Measurements from ENCODE around the gene BTN1A1. TPM values are rescaled to one million over a fixed set of nuclear protein-coding genes. Genes with fewer than 3 reads are reported as not detected.

The BTN1A1 gene
- total and polyA plus RNA-seq, 4 donors: not detected

- Histone ChIP-seq H3K4me3 (ENCODE audit: low read length in 2 of 2) (no peak overlapping the region), H3K4me1 (ENCODE audit: control insufficient read depth in 1 of 2, insufficient read depth in 2 of 2, low read length in 2 of 2) (no peaks in the 10 kb centered on the region), H3K36me3 (ENCODE audit: control insufficient read depth in 1 of 2, insufficient read depth in 2 of 2, low read length in 1 of 2) (no peaks in the 10 kb centered on the region), H3K27me3 (ENCODE audit: control insufficient read depth in 1 of 2, insufficient read depth in 2 of 2, low read length in 1 of 2) (no peaks in the 10 kb centered on the region), H3K9me3 (ENCODE audit: control insufficient read depth, low read length) (no peaks in the 10 kb centered on the region), H3K27ac (ENCODE audit: low read depth in 1 of 2, low read length in 2 of 2) (no peak overlapping the region)
- ATAC-seq (ENCODE audit: low FRiP score): no peak
- DNase-seq: no peak
- intact Hi-C loops (cut with DNase I): no loop called here
- WGBS, 2 donors: 94 to 96% methylated on average over 4 of the region's 4 CpGs
Measured at GRCh38 chr6:26482338-26482737, 17.8 kb upstream of the BTN1A1 start.

GRCh38 chr6:26483727-26484126, 16.4 kb upstream of the BTN1A1 start:
- intact Hi-C loops (cut with DNase I): no loop called here
- no peak for DNase-seq
- no peaks in the 10 kb centered on the region for H3K36me3 ChIP-seq (ENCODE audit: control insufficient read depth in 1 of 2, insufficient read depth in 2 of 2, low read length in 1 of 2)
- no peak for ATAC-seq (ENCODE audit: low FRiP score)
- H3K4me1 ChIP-seq (ENCODE audit: control insufficient read depth in 1 of 2, insufficient read depth in 2 of 2, low read length in 2 of 2): no peaks in the 10 kb centered on the region
- H3K4me3 ChIP-seq (ENCODE audit: low read length in 2 of 2): no peak overlapping the region
- 89 to 91% methylated on average over 3 of the region's 3 CpGs for WGBS, 2 donors
- H3K9me3 ChIP-seq (ENCODE audit: control insufficient read depth, low read length): peaks cover 2% of the 10 kb centered on the region
- H3K27me3 ChIP-seq (ENCODE audit: control insufficient read depth in 1 of 2, insufficient read depth in 2 of 2, low read length in 1 of 2): no peaks in the 10 kb centered on the region
- no peak overlapping the region for H3K27ac ChIP-seq (ENCODE audit: low read depth in 1 of 2, low read length in 2 of 2)

- WGBS, 2 donors: 79 to 84% methylated on average over 2 of the region's 2 CpGs
- ATAC-seq (ENCODE audit: low FRiP score) (no peak), DNase-seq (no peak)
- Histone ChIP-seq H3K27me3 (ENCODE audit: control insufficient read depth in 1 of 2, insufficient read depth in 2 of 2, low read length in 1 of 2) (no peaks in the 10 kb centered on the region), H3K4me3 (ENCODE audit: low read length in 2 of 2) (no peak overlapping the region), H3K4me1 (ENCODE audit: control insufficient read depth in 1 of 2, insufficient read depth in 2 of 2, low read length in 2 of 2) (no peaks in the 10 kb centered on the region), H3K9me3 (ENCODE audit: control insufficient read depth, low read length) (peaks cover 2% of the 10 kb centered on the region), H3K27ac (ENCODE audit: low read depth in 1 of 2, low read length in 2 of 2) (no peak overlapping the region), H3K36me3 (ENCODE audit: control insufficient read depth in 1 of 2, insufficient read depth in 2 of 2, low read length in 1 of 2) (no peaks in the 10 kb centered on the region)
- intact Hi-C loops (cut with DNase I): no loop called here
Measured at GRCh38 chr6:26484161-26484560, 15.9 kb upstream of the BTN1A1 start.

- peaks cover 2% of the 10 kb centered on the region for H3K9me3 ChIP-seq (ENCODE audit: control insufficient read depth, low read length)
- DNase-seq (no peak), ATAC-seq (ENCODE audit: low FRiP score) (no peak)
- no peaks in the 10 kb centered on the region for H3K27me3 ChIP-seq (ENCODE audit: control insufficient read depth in 1 of 2, insufficient read depth in 2 of 2, low read length in 1 of 2)
- intact Hi-C loops (cut with DNase I): no loop called here
- H3K4me3 ChIP-seq (ENCODE audit: low read length in 2 of 2): no peak overlapping the region
- 83 to 93% methylated on average over 6 of the region's 6 CpGs for WGBS, 2 donors
- H3K36me3 ChIP-seq (ENCODE audit: control insufficient read depth in 1 of 2, insufficient read depth in 2 of 2, low read length in 1 of 2): no peaks in the 10 kb centered on the region
- H3K4me1 ChIP-seq (ENCODE audit: control insufficient read depth in 1 of 2, insufficient read depth in 2 of 2, low read length in 2 of 2): no peaks in the 10 kb centered on the region
- H3K27ac ChIP-seq (ENCODE audit: low read depth in 1 of 2, low read length in 2 of 2): no peak overlapping the region
Measured at GRCh38 chr6:26485112-26485780, 14.9 kb upstream of the BTN1A1 start.

- H3K27ac ChIP-seq (ENCODE audit: low read depth in 1 of 2, low read length in 2 of 2): no peak overlapping the region
- H3K4me1 ChIP-seq (ENCODE audit: control insufficient read depth in 1 of 2, insufficient read depth in 2 of 2, low read length in 2 of 2): no peaks in the 10 kb centered on the region
- peaks cover 2% of the 10 kb centered on the region for H3K9me3 ChIP-seq (ENCODE audit: control insufficient read depth, low read length)
- no peaks in the 10 kb centered on the region for H3K27me3 ChIP-seq (ENCODE audit: control insufficient read depth in 1 of 2, insufficient read depth in 2 of 2, low read length in 1 of 2)
- H3K36me3 ChIP-seq (ENCODE audit: control insufficient read depth in 1 of 2, insufficient read depth in 2 of 2, low read length in 1 of 2): no peaks in the 10 kb centered on the region
- ATAC-seq (ENCODE audit: low FRiP score) (no peak), DNase-seq (no peak)
- intact Hi-C loops (cut with DNase I): no loop called here
- no peak overlapping the region for H3K4me3 ChIP-seq (ENCODE audit: low read length in 2 of 2)
- 81 to 86% methylated on average over 5 of the region's 5 CpGs for WGBS, 2 donors
Measured at GRCh38 chr6:26486358-26486757, 13.7 kb upstream of the BTN1A1 start.

- no peaks in the 10 kb centered on the region for H3K4me1 ChIP-seq (ENCODE audit: control insufficient read depth in 1 of 2, insufficient read depth in 2 of 2, low read length in 2 of 2)
- DNase-seq (no peak), ATAC-seq (ENCODE audit: low FRiP score) (no peak)
- intact Hi-C loops (cut with DNase I): no loop called here
- no peak overlapping the region for H3K4me3 ChIP-seq (ENCODE audit: low read length in 2 of 2)
- H3K27ac ChIP-seq (ENCODE audit: low read depth in 1 of 2, low read length in 2 of 2): no peak overlapping the region
- H3K27me3 ChIP-seq (ENCODE audit: control insufficient read depth in 1 of 2, insufficient read depth in 2 of 2, low read length in 1 of 2): no peaks in the 10 kb centered on the region
- H3K9me3 ChIP-seq (ENCODE audit: control insufficient read depth, low read length): peaks cover 2% of the 10 kb centered on the region
- 94 to 96% methylated on average over 1 of the region's 1 CpG for WGBS, 2 donors
- no peaks in the 10 kb centered on the region for H3K36me3 ChIP-seq (ENCODE audit: control insufficient read depth in 1 of 2, insufficient read depth in 2 of 2, low read length in 1 of 2)
Measured at GRCh38 chr6:26487466-26487865, 12.6 kb upstream of the BTN1A1 start.

- no peak overlapping the region for H3K27ac ChIP-seq (ENCODE audit: low read depth in 1 of 2, low read length in 2 of 2)
- no peak for ATAC-seq (ENCODE audit: low FRiP score)
- 87 to 89% methylated on average over 8 of the region's 8 CpGs for WGBS, 2 donors
- intact Hi-C loops (cut with DNase I): no loop called here
- H3K4me3 ChIP-seq (ENCODE audit: low read length in 2 of 2): no peak overlapping the region
- no peaks in the 10 kb centered on the region for H3K36me3 ChIP-seq (ENCODE audit: control insufficient read depth in 1 of 2, insufficient read depth in 2 of 2, low read length in 1 of 2)
- H3K4me1 ChIP-seq (ENCODE audit: control insufficient read depth in 1 of 2, insufficient read depth in 2 of 2, low read length in 2 of 2): no peaks in the 10 kb centered on the region
- DNase-seq: no peak
- peaks cover 2% of the 10 kb centered on the region for H3K9me3 ChIP-seq (ENCODE audit: control insufficient read depth, low read length)
- no peaks in the 10 kb centered on the region for H3K27me3 ChIP-seq (ENCODE audit: control insufficient read depth in 1 of 2, insufficient read depth in 2 of 2, low read length in 1 of 2)
Measured at GRCh38 chr6:26489996-26490964, 9.8 kb upstream of the BTN1A1 start.

- no peaks in the 10 kb centered on the region for H3K36me3 ChIP-seq (ENCODE audit: control insufficient read depth in 1 of 2, insufficient read depth in 2 of 2, low read length in 1 of 2)
- WGBS, 2 donors: 78 to 80% methylated on average over 5 of the region's 5 CpGs
- intact Hi-C loops (cut with DNase I): no loop called here
- no peak for ATAC-seq (ENCODE audit: low FRiP score)
- no peaks in the 10 kb centered on the region for H3K4me1 ChIP-seq (ENCODE audit: control insufficient read depth in 1 of 2, insufficient read depth in 2 of 2, low read length in 2 of 2)
- H3K27ac ChIP-seq (ENCODE audit: low read depth in 1 of 2, low read length in 2 of 2): no peak overlapping the region
- H3K9me3 ChIP-seq (ENCODE audit: control insufficient read depth, low read length): peaks cover 2% of the 10 kb centered on the region
- H3K4me3 ChIP-seq (ENCODE audit: low read length in 2 of 2): no peak overlapping the region
- H3K27me3 ChIP-seq (ENCODE audit: control insufficient read depth in 1 of 2, insufficient read depth in 2 of 2, low read length in 1 of 2): no peaks in the 10 kb centered on the region
- DNase-seq: no peak
Measured at GRCh38 chr6:26491604-26492003, 8.5 kb upstream of the BTN1A1 start.

- no peaks in the 10 kb centered on the region for H3K4me1 ChIP-seq (ENCODE audit: control insufficient read depth in 1 of 2, insufficient read depth in 2 of 2, low read length in 2 of 2)
- H3K27ac ChIP-seq (ENCODE audit: low read depth in 1 of 2, low read length in 2 of 2): no peak overlapping the region
- no peaks in the 10 kb centered on the region for H3K9me3 ChIP-seq (ENCODE audit: control insufficient read depth, low read length)
- no peaks in the 10 kb centered on the region for H3K36me3 ChIP-seq (ENCODE audit: control insufficient read depth in 1 of 2, insufficient read depth in 2 of 2, low read length in 1 of 2)
- ATAC-seq (ENCODE audit: low FRiP score): no peak
- WGBS, 2 donors: 67 to 75% methylated on average over 2 of the region's 2 CpGs
- no peak for DNase-seq
- no peak overlapping the region for H3K4me3 ChIP-seq (ENCODE audit: low read length in 2 of 2)
- no peaks in the 10 kb centered on the region for H3K27me3 ChIP-seq (ENCODE audit: control insufficient read depth in 1 of 2, insufficient read depth in 2 of 2, low read length in 1 of 2)
- intact Hi-C loops (cut with DNase I): no loop called here
Measured at GRCh38 chr6:26493258-26493657, 6.8 kb upstream of the BTN1A1 start.

Data from aorta (tissue), 5 donors.